ENCODE results near the gene RAD50. TPM values are rescaled to one million over a fixed set of nuclear protein-coding genes. Genes with fewer than 3 reads are reported as not detected.
"Not testable (repeated sequence)": the region's sequence is repeated elsewhere in the genome, so short reads cannot be mapped to it uniquely, and the experiment has no call there.

Gene RAD50
- total and polyA plus RNA-seq, 2 of the 4 experiments (the other 2 are of a cell fraction): 5.2 to 6.2 TPM

- H4K20me1 ChIP-seq (ENCODE audit: insufficient read depth, low read length); H2BK5ac ChIP-seq (ENCODE audit: low read depth, low read length, poor library complexity, severe bottlenecking); BruUV-seq (replicated peaks); H3K4me1 ChIP-seq (ENCODE audit: control insufficient read depth, insufficient read depth, low read length); H3K23ac ChIP-seq (ENCODE audit: low read depth, low read length); H3K9me3 ChIP-seq (ENCODE audit: control insufficient read depth, insufficient read depth, low read length); H3K56ac ChIP-seq (ENCODE audit: extremely low read depth, insufficient read depth, low read length); H3K18ac ChIP-seq (ENCODE audit: low read depth, low read length); in situ Hi-C loops (cut with MboI; ENCODE audit: low sequenced_read_pairs); ATAC-seq (ENCODE audit: low read depth); H3K9me1 ChIP-seq (ENCODE audit: insufficient read depth, low read length); H3K4ac ChIP-seq (ENCODE audit: low read depth, low read length); H2AK9ac ChIP-seq (replicated peaks; ENCODE audit: low read depth, low read length, poor library complexity); DNase-seq; intact Hi-C loops (cut with micrococcal nuclease); H3K27ac ChIP-seq (ENCODE audit: insufficient read depth, low read length); dilution Hi-C loops (cut with HindIII; ENCODE audit: low sequenced_read_pairs, unreplicated experiment); H3K36me3 ChIP-seq (ENCODE audit: control insufficient read depth, insufficient read depth, low read length); H3K79me1 ChIP-seq (ENCODE audit: low read depth in 1 of 2, low read length in 2 of 2); H3K9ac ChIP-seq (ENCODE audit: low read depth, low read length); H3K4me3 ChIP-seq (ENCODE audit: insufficient read depth, low read depth, low read length); H2AFZ ChIP-seq (replicated peaks; ENCODE audit: low read length, poor library complexity); H4K5ac ChIP-seq (ENCODE audit: low read depth, low read length); H2BK15ac ChIP-seq (ENCODE audit: low read depth, low read length); H2BK20ac ChIP-seq (ENCODE audit: low read depth, low read length); H3K27me3 ChIP-seq (ENCODE audit: control insufficient read depth, insufficient read depth, low read length); H3K4me2 ChIP-seq (ENCODE audit: low read depth, low read length); H4K91ac ChIP-seq (ENCODE audit: insufficient read depth, low read depth, low read length); H2AK5ac ChIP-seq (ENCODE audit: low read depth, low read length); H2BK120ac ChIP-seq (ENCODE audit: low read depth, low read length); POLR2A ChIA-PET (ENCODE audit: unreplicated experiment); H3K14ac ChIP-seq (replicated peaks; ENCODE audit: low read depth, low read length); H4K8ac ChIP-seq (ENCODE audit: low read depth in 2 of 2, low read length in 2 of 2): not testable (repeated sequence)
- CTCF ChIA-PET: interaction anchor here (0.6 kb wide), 1 partner anchor 47 kb away, joined by 3 read pairs; no protein-coding TSS in a partner anchor
- WGBS, 2 experiments (ENCODE audit: extremely low coverage in 2 of 2, insufficient read length in 1 of 2): no CpG with 5 or more reads among the region's 5 CpGs
These were observed 135.2 kb downstream of the RAD50 start for GRCh38 chr5:132691755-132692631.

All from IMR-90 (cell line).